Naive B cell (primary cell): ENCODE data around the gene LOXL4. TPM values are rescaled to one million over a fixed set of nuclear protein-coding genes. Genes with fewer than 3 reads are reported as not detected.

ENCODE experiments used
- ATAC-seq, 2 donors: fragments of 150-1000 bp; cut with Tn5 transposase; 2 replicates each; pipeline ENCODE4 v1.10.0; 2021; ENCODE audit warnings: low read depth in 2 of 2, mild to moderate bottlenecking in 2 of 2, moderate library complexity in 2 of 2
- DNase-seq: peaks from one replicate; pipeline ENCODE4 v3.0.0; 2022
- H3K27ac Mint-ChIP-seq, 6 donors: one replicate each; pipeline ENCODE4 v1.8.0; 2020 to 2022; ENCODE audit warnings: mild to moderate bottlenecking in 6 of 6, mixed read lengths in 6 of 6, moderate library complexity in 5 of 6, inconsistent platforms in 2 of 6
- H3K27me3 Mint-ChIP-seq, 3 donors: one replicate each; pipeline ENCODE4 v1.8.0; 2021 to 2022; ENCODE audit warnings: mixed read lengths in 3 of 3, mild to moderate bottlenecking in 1 of 3
- H3K36me3 Mint-ChIP-seq, 2 donors: one replicate each; pipeline ENCODE4 v1.8.0; 2020 to 2022; ENCODE audit warnings: mixed read lengths in 2 of 2, inconsistent platforms in 1 of 2, mild to moderate bottlenecking in 1 of 2
- H3K4me1 Mint-ChIP-seq, 3 donors: one replicate each; pipeline ENCODE4 v1.8.0; 2020 to 2022; ENCODE audit warnings: mixed read lengths in 3 of 3, inconsistent platforms in 1 of 3, mild to moderate bottlenecking in 1 of 3, moderate library complexity in 1 of 3
- H3K4me3 Mint-ChIP-seq, 8 donors: one replicate each; pipeline ENCODE4 v1.8.0; 2020 to 2022; ENCODE audit warnings: mild to moderate bottlenecking in 8 of 8, mixed read lengths in 8 of 8, moderate library complexity in 8 of 8, inconsistent platforms in 2 of 8
- H3K9me3 Mint-ChIP-seq, 7 donors: one replicate each; pipeline ENCODE4 v1.8.0; 2020 to 2022; ENCODE audit warnings: mixed read lengths in 7 of 7, mild to moderate bottlenecking in 5 of 7, inconsistent platforms in 2 of 7, moderate library complexity in 1 of 7
- polyA plus RNA-seq, 6 donors: library from polyadenylated mRNA; unstranded; fragments of 300-500 nt; fragmentation: Illumina TruSeq; gene quantifications; one replicate each; pipeline ENCODE4 v1.2.3, GENCODE V29; 2021; ENCODE audit warnings: low read depth in 6 of 6

The LOXL4 gene
- polyA plus RNA-seq, 6 donors from 2014 or later = 0.24 to 2.1 (median 0.43) TPM; not detected in 1

DNA sequence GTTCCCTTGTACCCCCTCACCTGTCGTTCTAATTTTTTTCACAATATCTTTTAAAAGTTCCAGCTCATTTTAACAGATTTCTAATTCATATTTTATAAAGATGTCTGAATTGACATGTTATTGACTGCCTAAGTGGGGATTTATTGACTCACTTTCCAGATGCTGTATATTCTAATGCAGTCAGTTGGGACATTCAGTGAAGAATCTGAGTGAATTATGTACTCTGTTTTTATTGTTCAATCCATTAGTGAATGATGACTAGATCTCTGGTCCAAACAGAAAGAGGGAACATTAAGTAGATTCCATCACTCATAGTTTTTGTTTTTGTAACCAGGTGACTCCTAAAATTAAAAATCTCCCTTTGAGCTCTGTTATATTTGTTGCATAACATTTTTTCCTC lies 54.3 kb downstream of the LOXL4 start:
- no peaks in the 10 kb centered on the region for H3K27me3 Mint-ChIP-seq
- peaks cover 17 to 18% of the 10 kb centered on the region in 2 donors for H3K36me3 Mint-ChIP-seq
- DNase-seq = no peak
- ATAC-seq = no peak
- peaks cover 0 to 7% (median 5%) of the 10 kb centered on the region in 7 donors for H3K9me3 Mint-ChIP-seq
- peaks cover 31 to 49% (median 34%) of the 10 kb centered on the region in 3 donors for H3K4me1 Mint-ChIP-seq
- H3K4me3 Mint-ChIP-seq = no peak overlapping the region
- peak overlapping the region in 3 of 6 donors; percentile 25 to 71 (median 43) for H3K27ac Mint-ChIP-seq

GRCh38 chr10:98212196-98212595 lies 55.8 kb downstream of the LOXL4 start:
- ATAC-seq = no peak
- Mint-ChIP-seq H3K4me1 (peaks cover 19 to 39% (median 21%) of the 10 kb centered on the region in 3 donors), H3K4me3 (peak overlapping the region in 1 of 8 donors; percentile 61), H3K36me3 (peaks cover 26 to 28% of the 10 kb centered on the region in 2 donors), H3K9me3 (no peaks in the 10 kb centered on the region), H3K27me3 (no peaks in the 10 kb centered on the region), H3K27ac (peak overlapping the region in 1 of 6 donors; percentile 18)
- DNase-seq = no peak

DNA sequence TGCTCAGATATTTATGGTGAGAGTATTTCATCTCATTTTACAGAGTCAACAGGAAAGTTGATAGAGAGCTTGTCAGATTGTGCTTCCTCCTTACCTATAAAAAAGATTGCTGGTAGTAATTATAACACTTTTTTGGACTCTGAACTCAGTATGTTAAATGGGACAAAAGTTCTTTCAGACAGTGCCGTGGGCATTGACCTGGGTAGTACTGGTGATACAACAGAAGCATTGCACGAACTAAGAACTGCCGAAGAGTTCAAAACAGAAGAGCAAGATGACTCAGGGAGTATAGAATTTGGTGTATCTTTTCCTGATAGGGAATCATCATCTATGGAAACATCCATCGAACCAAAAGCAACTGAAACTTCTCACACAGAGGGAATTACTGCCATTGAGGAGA lies 58.6 kb downstream of the LOXL4 start:
- H3K9me3 Mint-ChIP-seq = no peaks in the 10 kb centered on the region
- peak overlapping the region in 1 of 6 donors; percentile 44 for H3K27ac Mint-ChIP-seq
- H3K4me1 Mint-ChIP-seq = peaks cover 15 to 32% (median 19%) of the 10 kb centered on the region in 3 donors
- no peak for ATAC-seq
- peaks cover 19 to 28% of the 10 kb centered on the region in 2 donors for H3K36me3 Mint-ChIP-seq
- H3K27me3 Mint-ChIP-seq = no peaks in the 10 kb centered on the region
- H3K4me3 Mint-ChIP-seq = no peak overlapping the region
- no peak for DNase-seq

- Mint-ChIP-seq H3K4me3 (no peak overlapping the region), H3K36me3 (peaks cover 19 to 28% of the 10 kb centered on the region in 2 donors), H3K27ac (no peak overlapping the region), H3K9me3 (no peaks in the 10 kb centered on the region), H3K27me3 (no peaks in the 10 kb centered on the region), H3K4me1 (peaks cover 15 to 32% (median 19%) of the 10 kb centered on the region in 3 donors)
- no peak for ATAC-seq
- no peak for DNase-seq
Measured at GRCh38 chr10:98208925-98209324, 59.1 kb downstream of the LOXL4 start.

GRCh38 chr10:98205351-98205750 lies 62.6 kb downstream of the LOXL4 start:
- no peak overlapping the region for H3K27ac Mint-ChIP-seq
- H3K4me1 Mint-ChIP-seq = peaks cover 0 to 30% (median 3%) of the 10 kb centered on the region in 3 donors
- ATAC-seq (no peak), DNase-seq (no peak)
- no peaks in the 10 kb centered on the region for H3K9me3 Mint-ChIP-seq
- no peak overlapping the region for H3K4me3 Mint-ChIP-seq
- no peaks in the 10 kb centered on the region for H3K27me3 Mint-ChIP-seq
- peaks cover 19 to 26% of the 10 kb centered on the region in 2 donors for H3K36me3 Mint-ChIP-seq

GRCh38 chr10:98202378-98202777 lies 65.6 kb downstream of the LOXL4 start:
- no peak overlapping the region for H3K4me3 Mint-ChIP-seq
- ATAC-seq (no peak), DNase-seq (no peak)
- no peaks in the 10 kb centered on the region for H3K27me3 Mint-ChIP-seq
- no peaks in the 10 kb centered on the region for H3K9me3 Mint-ChIP-seq
- peaks cover 3 to 5% of the 10 kb centered on the region in 2 donors for H3K36me3 Mint-ChIP-seq
- H3K4me1 Mint-ChIP-seq = peaks cover 5 to 38% (median 10%) of the 10 kb centered on the region in 3 donors
- peak overlapping the region in 2 of 6 donors; percentile 47 to 66 for H3K27ac Mint-ChIP-seq

- H3K27me3 Mint-ChIP-seq = no peaks in the 10 kb centered on the region
- no peak overlapping the region for H3K4me3 Mint-ChIP-seq
- ATAC-seq (no peak), DNase-seq (no peak)
- no peaks in the 10 kb centered on the region for H3K9me3 Mint-ChIP-seq
- H3K4me1 Mint-ChIP-seq = peaks cover 6 to 43% (median 16%) of the 10 kb centered on the region in 3 donors
- no peak overlapping the region for H3K27ac Mint-ChIP-seq
- H3K36me3 Mint-ChIP-seq = peaks cover 5 to 9% of the 10 kb centered on the region in 2 donors
Measured at GRCh38 chr10:98201760-98202159, 66.2 kb downstream of the LOXL4 start.

Other genes with a start within 250 kb of the LOXL4 start
- gene CRTAC1, start 237.6 kb downstream of the LOXL4 start, polyA plus RNA-seq = not detected
- gene R3HCC1L, start 133.5 kb downstream of the LOXL4 start, polyA plus RNA-seq = 10 to 100 TPM in 5 of 6 donors, 1 to 10 TPM in 1; 7.5 to 21.6 (median 14.0) TPM
- gene PYROXD2, start 147.0 kb upstream of the LOXL4 start, polyA plus RNA-seq = 1 to 10 TPM in 3 of 6 donors, under 1 TPM in 2, not detected in 1; 0.35 to 4.2 (median 1.6) TPM
- 100 to 1,000 TPM in 5 of 6 donors, 10 to 100 TPM in 1; 98.0 to 134 (median 102) TPM for gene HPS1, start 178.7 kb upstream of the LOXL4 start, polyA plus RNA-seq